GM21367 (cell line): Measurements from ENCODE around the gene ILDR2.

Experiments
- ATAC-seq: cut with Tn5 transposase; IDR thresholded peaks from one replicate; pipeline ENCODE4 v1.9.1; 2021; ENCODE audit not compliant: unreplicated experiment

ILDR2 gene

GRCh38 chr1:166972193-166972592 is 3.1 kb downstream of the ILDR2 start:
- ATAC-seq, result no peak

- no peak for ATAC-seq
Measured at GRCh38 chr1:166971252-166971651, 4.1 kb downstream of the ILDR2 start.

GRCh38 chr1:166969074-166969677 is 6.2 kb downstream of the ILDR2 start:
- ATAC-seq, result peak; percentile 79

GRCh38 chr1:166960858-166961474 is 14.4 kb downstream of the ILDR2 start:
- ATAC-seq, result no peak

GRCh38 chr1:166956872-166957271 is 18.5 kb downstream of the ILDR2 start:
- ATAC-seq, result no peak

GRCh38 chr1:166956057-166956850 is 19.1 kb downstream of the ILDR2 start:
- no peak for ATAC-seq

- no peak for ATAC-seq
Measured at GRCh38 chr1:166953491-166953890, 21.8 kb downstream of the ILDR2 start.

GRCh38 chr1:166952002-166952746 is 23.2 kb downstream of the ILDR2 start:
- ATAC-seq, result no peak

- ATAC-seq, result no peak
Measured at GRCh38 chr1:166951050-166951449, 24.3 kb downstream of the ILDR2 start.

GRCh38 chr1:166950156-166950555 is 25.2 kb downstream of the ILDR2 start:
- no peak for ATAC-seq

GRCh38 chr1:166948856-166949350 is 26.4 kb downstream of the ILDR2 start:
- no peak for ATAC-seq

GRCh38 chr1:166947398-166948043 is 27.8 kb downstream of the ILDR2 start:
- no peak for ATAC-seq

GRCh38 chr1:166944186-166944967 is 31.0 kb downstream of the ILDR2 start:
- no peak for ATAC-seq

- no peak for ATAC-seq
Measured at GRCh38 chr1:166939741-166940375, 35.5 kb downstream of the ILDR2 start.

- ATAC-seq, result no peak
Measured at GRCh38 chr1:166937962-166938361, 37.4 kb downstream of the ILDR2 start.

- no peak for ATAC-seq
Measured at GRCh38 chr1:166937329-166937728, 38.0 kb downstream of the ILDR2 start.

GRCh38 chr1:166933633-166934032 is 41.7 kb downstream of the ILDR2 start:
- ATAC-seq, result no peak

- ATAC-seq, result no peak
Measured at GRCh38 chr1:166933140-166933539, 42.2 kb downstream of the ILDR2 start.

- no peak for ATAC-seq
Measured at GRCh38 chr1:166929911-166930310, 45.4 kb downstream of the ILDR2 start.

GRCh38 chr1:166927701-166928100 is 47.6 kb downstream of the ILDR2 start:
- ATAC-seq, result no peak
